Measurements from ENCODE around the gene FSTL5.

- TF ChIP-seq EZH2phosphoT487 (IDR thresholded peaks at IDR 0.05; ENCODE audit: insufficient read depth, low read depth): no peak
- TF ChIP-seq EZH2 (IDR thresholded peaks at IDR 0.05; ENCODE audit: insufficient read depth, poor library complexity, severe bottlenecking): no peak
Observed at GRCh38 chr4:161815841-161816240, 348.0 kb downstream of the FSTL5 start.

All from GM23248 (cell line).